Liver (tissue), 2 donors: ENCODE data around the gene GMDS.

Source experiments
- YY1 ChIP-seq: IDR thresholded peaks from 2 replicates; pipeline ENCODE4 v1.6.1; 2016; ENCODE audit warnings: antibody characterized with exemption, mild to moderate bottlenecking
- TF ChIP-seq, protein P1 (sequence below): fragments of 150-350 bp; IDR thresholded peaks from 2 replicates; pipeline ENCODE4 v1.5.1; 2017; ENCODE audit warnings: improper control_type of control experiment, low read depth, low read length; ENCODE audit not compliant: missing input control
- donor health status: healthy.

DNA sequence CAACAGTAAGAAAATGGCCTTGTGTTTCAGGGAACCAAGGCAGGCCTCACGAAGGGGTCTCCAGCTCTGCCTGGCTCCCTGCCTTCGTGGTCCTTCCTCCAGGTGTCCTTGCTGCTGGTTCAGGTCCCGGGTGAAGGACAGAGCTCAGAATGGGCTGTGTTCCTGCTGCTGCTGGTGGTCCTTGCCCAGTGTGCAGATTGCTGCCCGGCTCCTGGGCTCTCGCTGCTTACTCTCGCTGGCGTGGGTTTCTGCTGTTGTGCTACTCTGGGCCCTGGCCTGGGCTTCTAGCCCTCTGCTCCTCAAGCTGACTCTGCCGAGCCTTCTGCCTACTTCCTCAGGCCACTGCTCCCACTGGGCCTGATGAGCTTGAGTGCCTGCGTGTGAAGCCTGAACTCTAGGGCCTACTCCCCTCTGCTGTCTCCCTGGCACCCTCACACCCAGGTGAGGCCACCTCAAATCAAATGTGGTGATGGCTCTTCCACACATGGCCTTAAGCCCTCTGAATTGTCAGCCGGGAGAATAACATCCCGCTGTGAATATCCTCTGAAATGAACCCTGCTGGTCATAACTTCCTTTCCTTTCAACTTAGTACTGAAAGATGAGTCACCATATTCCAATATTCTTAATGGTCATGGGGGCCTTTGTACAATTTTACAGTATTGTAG lies 464.1 kb downstream of the GMDS start:
- TF ChIP-seq, protein P1, sequence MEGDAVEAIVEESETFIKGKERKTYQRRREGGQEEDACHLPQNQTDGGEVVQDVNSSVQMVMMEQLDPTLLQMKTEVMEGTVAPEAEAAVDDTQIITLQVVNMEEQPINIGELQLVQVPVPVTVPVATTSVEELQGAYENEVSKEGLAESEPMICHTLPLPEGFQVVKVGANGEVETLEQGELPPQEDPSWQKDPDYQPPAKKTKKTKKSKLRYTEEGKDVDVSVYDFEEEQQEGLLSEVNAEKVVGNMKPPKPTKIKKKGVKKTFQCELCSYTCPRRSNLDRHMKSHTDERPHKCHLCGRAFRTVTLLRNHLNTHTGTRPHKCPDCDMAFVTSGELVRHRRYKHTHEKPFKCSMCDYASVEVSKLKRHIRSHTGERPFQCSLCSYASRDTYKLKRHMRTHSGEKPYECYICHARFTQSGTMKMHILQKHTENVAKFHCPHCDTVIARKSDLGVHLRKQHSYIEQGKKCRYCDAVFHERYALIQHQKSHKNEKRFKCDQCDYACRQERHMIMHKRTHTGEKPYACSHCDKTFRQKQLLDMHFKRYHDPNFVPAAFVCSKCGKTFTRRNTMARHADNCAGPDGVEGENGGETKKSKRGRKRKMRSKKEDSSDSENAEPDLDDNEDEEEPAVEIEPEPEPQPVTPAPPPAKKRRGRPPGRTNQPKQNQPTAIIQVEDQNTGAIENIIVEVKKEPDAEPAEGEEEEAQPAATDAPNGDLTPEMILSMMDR = no peak
- TF ChIP-seq YY1 = no peak
